H9 (cell line): Measurements from ENCODE around the gene POU5F1. TPM values are rescaled to one million over a fixed set of nuclear protein-coding genes. Genes with fewer than 3 reads are reported as not detected.
A peak's percentile ranks its signal among the peaks of the same experiment; 100 is the strongest.

Source experiments
- DNase-seq: peaks from one replicate; pipeline ENCODE4 v3.0.0-alpha.2; 2017
- H2AFZ ChIP-seq: one replicate; pipeline ENCODE4 v1.6.1; 2013; ENCODE audit warnings: mild to moderate bottlenecking, low read length, control low read depth, moderate library complexity
- H2AK5ac ChIP-seq: 2 replicates; pipeline ENCODE4 v1.6.1; 2013; ENCODE audit warnings: low read length, control low read depth, mixed read lengths; ENCODE audit not compliant: insufficient read length
- H2BK120ac ChIP-seq: one replicate; pipeline ENCODE4 v1.6.1; 2013; ENCODE audit warnings: low read depth, mild to moderate bottlenecking, low read length, control low read depth, inconsistent platforms; ENCODE audit not compliant: poor library complexity, severe bottlenecking
- H2BK12ac ChIP-seq: 2 replicates; pipeline ENCODE4 v1.6.1; 2013; ENCODE audit warnings: low read length, control low read depth, mixed read lengths, low read depth; ENCODE audit not compliant: insufficient read length
- H2BK15ac ChIP-seq: 2 replicates; pipeline ENCODE4 v1.6.1; 2013; ENCODE audit warnings: low read depth, low read length, control low read depth
- H2BK20ac ChIP-seq: one replicate; pipeline ENCODE4 v1.6.1; 2013; ENCODE audit warnings: low read depth, mild to moderate bottlenecking, low read length, control low read depth, inconsistent platforms; ENCODE audit not compliant: poor library complexity, severe bottlenecking
- H2BK5ac ChIP-seq: 2 replicates; pipeline ENCODE4 v1.6.1; 2013; ENCODE audit warnings: low read length, control low read depth, mixed read lengths; ENCODE audit not compliant: insufficient read length
- H3K14ac ChIP-seq: 2 replicates; pipeline ENCODE4 v1.6.1; 2013; ENCODE audit warnings: low read length, control low read depth; ENCODE audit not compliant: insufficient read depth
- H3K18ac ChIP-seq: 2 replicates; pipeline ENCODE4 v1.6.1; 2013; ENCODE audit warnings: low read depth, mild to moderate bottlenecking, mixed read lengths, low read length, control low read depth; ENCODE audit not compliant: insufficient read length
- H3K23ac ChIP-seq: 2 replicates; pipeline ENCODE4 v1.6.1; 2013; ENCODE audit warnings: low read length, control low read depth, mixed read lengths, low read depth; ENCODE audit not compliant: insufficient read length
- H3K23me2 ChIP-seq: 2 replicates; pipeline ENCODE4 v1.6.1; 2013; ENCODE audit warnings: low read depth, mild to moderate bottlenecking, mixed read lengths, low read length, control low read depth; ENCODE audit not compliant: insufficient read length, poor library complexity, severe bottlenecking
- H3K27ac ChIP-seq: 2 replicates; pipeline ENCODE4 v1.5.1; 2013; ENCODE audit warnings: low read length, control low read depth, mixed read lengths, low read depth; ENCODE audit not compliant: insufficient read length
- H3K27me3 ChIP-seq: 2 replicates; pipeline ENCODE4 v1.6.1; 2013; ENCODE audit warnings: low read length, control low read depth, inconsistent platforms; ENCODE audit not compliant: insufficient read depth
- H3K4ac ChIP-seq: 2 replicates; pipeline ENCODE4 v1.6.1; 2013; ENCODE audit warnings: low read depth, mild to moderate bottlenecking, control low read depth, inconsistent platforms, low read length, moderate library complexity
- H3K4me1 ChIP-seq: 2 replicates; pipeline ENCODE4 v1.6.1; 2013; ENCODE audit warnings: low read length, control low read depth, inconsistent platforms; ENCODE audit not compliant: insufficient read depth
- H3K4me2 ChIP-seq: 2 replicates; pipeline ENCODE4 v1.6.1; 2013; ENCODE audit warnings: low read length, control low read depth, mixed read lengths; ENCODE audit not compliant: insufficient read length, insufficient read depth
- H3K56ac ChIP-seq: 2 replicates; pipeline ENCODE4 v1.6.1; 2013; ENCODE audit warnings: low read depth, mild to moderate bottlenecking, mixed read lengths, low read length, control low read depth; ENCODE audit not compliant: insufficient read length
- H3K79me1 ChIP-seq: 2 replicates; pipeline ENCODE4 v1.6.1; 2013; ENCODE audit warnings: low read depth, mild to moderate bottlenecking, moderate library complexity, low read length, control low read depth, inconsistent platforms; ENCODE audit not compliant: insufficient read depth, poor library complexity, severe bottlenecking
- H3K79me2 ChIP-seq: 2 replicates; pipeline ENCODE4 v1.6.1; 2013; ENCODE audit warnings: low read length, control low read depth, inconsistent platforms; ENCODE audit not compliant: insufficient read depth
- H3K9ac ChIP-seq: 2 replicates; pipeline ENCODE4 v1.6.1; 2013; ENCODE audit warnings: low read length, control low read depth, mixed read lengths; ENCODE audit not compliant: insufficient read length; ENCODE audit errors: extremely low read depth
- H3K9me3 ChIP-seq: one replicate; pipeline ENCODE4 v1.6.1; 2013; ENCODE audit warnings: low read depth, low read length, inconsistent platforms; ENCODE audit not compliant: control insufficient read depth
- H3T11ph ChIP-seq: one replicate; pipeline ENCODE4 v1.6.1; 2013; ENCODE audit warnings: mild to moderate bottlenecking, low read length, control low read depth, inconsistent platforms
- H4K20me1 ChIP-seq: one replicate; pipeline ENCODE4 v1.6.1; 2013; ENCODE audit not compliant: control insufficient read depth, insufficient read length, insufficient read depth
- H4K5ac ChIP-seq: 2 replicates; pipeline ENCODE4 v1.6.1; 2013; ENCODE audit warnings: low read depth, mild to moderate bottlenecking, mixed read lengths, low read length, control low read depth; ENCODE audit not compliant: insufficient read length
- H4K8ac ChIP-seq: replicated peaks from 2 replicates; pipeline ENCODE4 v1.6.1; 2013; ENCODE audit warnings: low read length, control low read depth, mixed read lengths, low read depth; ENCODE audit not compliant: insufficient read length
- H4K91ac ChIP-seq: 2 replicates; pipeline ENCODE4 v1.6.1; 2013; ENCODE audit warnings: low read depth, mild to moderate bottlenecking, moderate library complexity, mixed read lengths, low read length, control low read depth; ENCODE audit not compliant: insufficient read length
- H3K27ac Mint-ChIP-seq, 3 experiments: 2 replicates in 2 of 3; 3 replicates in 1 of 3; pipeline ENCODE4 v1.8.0; 2020 to 2021; ENCODE audit warnings: mixed read lengths in 3 of 3, mild to moderate bottlenecking in 1 of 3, moderate library complexity in 1 of 3
- H3K27me3 Mint-ChIP-seq: 2 replicates; pipeline ENCODE4 v1.8.0; 2021; ENCODE audit warnings: low read depth, mild to moderate bottlenecking, moderate library complexity, mixed read lengths
- H3K36me3 Mint-ChIP-seq, 3 experiments: 2 replicates in 2 of 3; 3 replicates in 1 of 3; pipeline ENCODE4 v1.8.0; 2020 to 2021; ENCODE audit warnings: low read depth in 3 of 3, mixed read lengths in 3 of 3; ENCODE audit not compliant: insufficient read depth in 1 of 3
- H3K4me1 Mint-ChIP-seq, 2 experiments: 2 replicates each; pipeline ENCODE4 v1.8.0; 2020; ENCODE audit warnings: mixed read lengths in 2 of 2
- H3K4me3 Mint-ChIP-seq, 2 experiments: 2 replicates in 1 of 2; 3 replicates in 1 of 2; pipeline ENCODE4 v1.8.0; 2020 to 2021; ENCODE audit warnings: mild to moderate bottlenecking in 2 of 2, mixed read lengths in 2 of 2, moderate library complexity in 1 of 2
- H3K9me3 Mint-ChIP-seq, 2 experiments: 2 replicates in 1 of 2; 3 replicates in 1 of 2; pipeline ENCODE4 v1.8.0; 2020; ENCODE audit warnings: mild to moderate bottlenecking in 2 of 2, mixed read lengths in 2 of 2, moderate library complexity in 1 of 2
- CTCF ChIP-seq: fragments of 200-600 bp; sonication (generic); conservative IDR thresholded peaks from 3 replicates; pipeline ENCODE4 v1.8.0; 2021; ENCODE audit warnings: antibody characterized with exemption, mild to moderate bottlenecking
- WGBS: extraction: QIAGEN DNeasy Blood & Tissue Kit; methylation state at CpG from one replicate; pipeline ENCODE4 v1.1.7; 2013; ENCODE audit warnings: missing lambda C conversion rate, low lambda C conversion rate, mixed read lengths; ENCODE audit not compliant: insufficient read length; ENCODE audit errors: extremely low coverage; 5-methylcytosine and 5-hydroxymethylcytosine counted together
- total RNA-seq: library from RNA; stranded (reverse); gene quantifications from 2 replicates; pipeline ENCODE4 v1.2.1, GENCODE V29; 2021

Gene POU5F1
- total RNA-seq, 1 experiment from 2014 or later: 2,134 TPM

DNA sequence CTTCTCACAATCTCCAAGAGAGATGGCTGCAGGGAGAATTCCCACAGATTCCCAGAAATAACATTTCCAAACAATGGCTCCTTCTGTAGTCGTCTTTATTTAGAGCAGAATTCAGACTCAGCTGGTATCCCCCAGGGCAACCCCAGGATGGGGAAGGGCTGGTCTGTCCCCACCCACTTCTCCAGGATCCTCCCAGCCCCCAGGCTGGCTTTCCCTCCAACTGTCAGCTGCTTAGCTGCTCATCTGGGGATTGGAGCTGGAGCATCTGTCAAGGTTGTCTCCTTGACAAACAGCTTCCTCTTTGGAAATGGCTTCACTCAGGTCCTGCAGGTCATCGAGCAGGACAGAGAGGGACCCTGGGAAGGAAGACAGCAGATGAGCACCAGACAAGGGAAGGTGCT lies 28.1 kb downstream of the POU5F1 start:
- peaks cover 23 to 49% (median 43%) of the 10 kb centered on the region in 3 experiments for H3K36me3 Mint-ChIP-seq
- Histone ChIP-seq H3K18ac (no peak overlapping the region), H4K20me1 (no peaks in the 10 kb centered on the region), H3K4me1 (peaks cover 7% of the 10 kb centered on the region; the same call in 1 of the 2 replicates), H4K5ac (no peak overlapping the region), H2AFZ (no peak overlapping the region), H3K79me1 (no peaks in the 10 kb centered on the region), H3T11ph (no peak overlapping the region), H4K91ac (no peak overlapping the region), H3K56ac (no peak overlapping the region), H3K23ac (no peak overlapping the region), H2AK5ac (no peak overlapping the region), H3K4ac (no peak overlapping the region), H2BK120ac (no peak overlapping the region), H2BK12ac (no peak overlapping the region), H3K23me2 (no peaks in the 10 kb centered on the region), H4K8ac (no peak overlapping the region), H3K9ac (no peak overlapping the region), H2BK15ac (no peak overlapping the region), H3K79me2 (no peaks in the 10 kb centered on the region), H2BK5ac (no peak overlapping the region), H3K14ac (no peak overlapping the region), H3K27me3 (no peaks in the 10 kb centered on the region), H3K27ac (no peak overlapping the region), H3K9me3 (no peaks in the 10 kb centered on the region), H3K4me2 (no peak overlapping the region), H2BK20ac (no peak overlapping the region)
- WGBS: no CpG with 5 or more reads among the region's 2 CpGs
- peaks cover 43 to 49% of the 10 kb centered on the region in 2 experiments for H3K4me1 Mint-ChIP-seq
- H3K27ac Mint-ChIP-seq: peak overlapping the region in 1 of 3 experiments; percentile 1; a peak in 3 of 7 replicates
- H3K27me3 Mint-ChIP-seq: no peaks in the 10 kb centered on the region; the same call in 1 of the 2 replicates
- no peak for TF ChIP-seq CTCF
- H3K9me3 Mint-ChIP-seq: no peaks in the 10 kb centered on the region; a peak in 1 of 5 replicates
- no peak for DNase-seq
- H3K4me3 Mint-ChIP-seq: peak overlapping the region in 1 of 2 experiments; percentile 22; a peak in 1 of 5 replicates
